Activated naive CD8-positive, alpha-beta T cell treated with anti-CD3 and anti-CD28 coated beads, Interleukin-2, amount 50 U/mL, for 24 hours (primary cell): Measurements from ENCODE around the gene EVC2.

Experiments used
- ATAC-seq: fragments of 150-1000 bp; cut with Tn5 transposase; one replicate; pipeline ENCODE4 v1.10.0; 2021
- DNase-seq: peaks from one replicate; pipeline ENCODE4 v3.0.0; 2021
- H3K27ac Mint-ChIP-seq: one replicate; pipeline ENCODE4 v1.8.0; 2021; ENCODE audit warnings: mild to moderate bottlenecking, mixed read lengths
- H3K27me3 Mint-ChIP-seq: one replicate; pipeline ENCODE4 v1.8.0; 2021; ENCODE audit warnings: mixed read lengths
- H3K36me3 Mint-ChIP-seq: one replicate; pipeline ENCODE4 v1.8.0; 2021; ENCODE audit warnings: low read depth, mixed read lengths
- H3K4me1 Mint-ChIP-seq: one replicate; pipeline ENCODE4 v1.8.0; 2021; ENCODE audit warnings: mixed read lengths
- H3K4me3 Mint-ChIP-seq: one replicate; pipeline ENCODE4 v1.8.0; 2021; ENCODE audit warnings: mild to moderate bottlenecking, moderate library complexity, mixed read lengths
- H3K9me3 Mint-ChIP-seq: one replicate; pipeline ENCODE4 v1.8.0; 2021; ENCODE audit warnings: mixed read lengths

Gene EVC2

GRCh38 chr4:5691491-5692132 lies 16.7 kb downstream of the EVC2 start:
- Mint-ChIP-seq H3K27ac (no peak overlapping the region), H3K36me3 (no peaks in the 10 kb centered on the region), H3K4me1 (no peaks in the 10 kb centered on the region), H3K27me3 (no peaks in the 10 kb centered on the region), H3K9me3 (no peaks in the 10 kb centered on the region), H3K4me3 (no peak overlapping the region)
- DNase-seq (no peak), ATAC-seq (no peak)

- ATAC-seq (no peak), DNase-seq (no peak)
- Mint-ChIP-seq H3K36me3 (no peaks in the 10 kb centered on the region), H3K4me3 (no peak overlapping the region), H3K4me1 (no peaks in the 10 kb centered on the region), H3K27me3 (no peaks in the 10 kb centered on the region), H3K27ac (no peak overlapping the region), H3K9me3 (no peaks in the 10 kb centered on the region)
Measured at GRCh38 chr4:5689065-5689464, 19.3 kb downstream of the EVC2 start.

GRCh38 chr4:5686338-5686737 lies 22.0 kb downstream of the EVC2 start:
- no peaks in the 10 kb centered on the region for H3K27me3 Mint-ChIP-seq
- no peaks in the 10 kb centered on the region for H3K9me3 Mint-ChIP-seq
- H3K27ac Mint-ChIP-seq, result no peak overlapping the region
- no peak for DNase-seq
- no peaks in the 10 kb centered on the region for H3K4me1 Mint-ChIP-seq
- no peaks in the 10 kb centered on the region for H3K36me3 Mint-ChIP-seq
- no peak for ATAC-seq
- no peak overlapping the region for H3K4me3 Mint-ChIP-seq

DNA sequence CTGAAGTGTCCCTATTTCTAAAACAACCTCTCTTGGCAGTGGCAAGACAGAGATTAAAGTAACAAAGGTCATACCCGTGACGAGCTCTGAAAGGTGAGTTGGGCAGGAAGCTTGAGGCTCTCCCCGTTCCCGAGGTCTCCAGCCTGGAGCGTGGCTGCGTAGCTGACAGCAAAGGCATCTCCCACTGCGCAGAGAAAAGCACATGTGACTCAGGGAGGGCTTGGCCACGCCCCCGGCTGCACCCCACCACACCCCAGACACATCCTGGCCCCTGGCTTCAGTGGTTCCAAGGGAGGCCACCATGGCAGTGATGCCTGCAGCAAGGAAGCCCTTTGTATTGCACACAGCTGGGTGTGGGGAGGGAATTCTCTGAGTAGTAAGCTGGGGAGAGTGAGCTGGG lies 23.1 kb downstream of the EVC2 start:
- no peaks in the 10 kb centered on the region for H3K4me1 Mint-ChIP-seq
- H3K36me3 Mint-ChIP-seq, result no peaks in the 10 kb centered on the region
- H3K27me3 Mint-ChIP-seq, result no peaks in the 10 kb centered on the region
- no peak overlapping the region for H3K4me3 Mint-ChIP-seq
- ATAC-seq (no peak), DNase-seq (no peak)
- H3K9me3 Mint-ChIP-seq, result no peaks in the 10 kb centered on the region
- no peak overlapping the region for H3K27ac Mint-ChIP-seq

DNA sequence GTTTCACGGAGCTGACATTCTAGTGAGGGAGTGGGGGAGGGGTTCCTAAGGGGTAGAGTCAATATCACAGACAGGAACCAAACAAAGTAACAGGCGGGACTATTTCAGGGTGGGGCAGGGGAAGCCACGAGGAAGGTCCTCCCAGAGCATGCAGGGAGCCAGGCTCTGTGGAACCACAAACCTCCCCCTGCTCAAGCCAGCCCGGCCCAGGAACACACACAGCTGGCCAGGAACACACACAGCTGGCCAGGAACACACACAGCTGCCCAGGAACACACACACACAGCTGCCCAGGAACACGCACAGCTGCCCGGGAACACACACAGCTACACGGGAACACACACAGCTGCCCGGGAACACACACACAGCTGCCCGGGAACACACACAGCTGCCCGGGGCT lies 24.8 kb downstream of the EVC2 start:
- no peak overlapping the region for H3K4me3 Mint-ChIP-seq
- DNase-seq (no peak), ATAC-seq (no peak)
- H3K36me3 Mint-ChIP-seq, result no peaks in the 10 kb centered on the region
- no peaks in the 10 kb centered on the region for H3K4me1 Mint-ChIP-seq
- H3K27me3 Mint-ChIP-seq, result no peaks in the 10 kb centered on the region
- no peaks in the 10 kb centered on the region for H3K9me3 Mint-ChIP-seq
- no peak overlapping the region for H3K27ac Mint-ChIP-seq

DNA sequence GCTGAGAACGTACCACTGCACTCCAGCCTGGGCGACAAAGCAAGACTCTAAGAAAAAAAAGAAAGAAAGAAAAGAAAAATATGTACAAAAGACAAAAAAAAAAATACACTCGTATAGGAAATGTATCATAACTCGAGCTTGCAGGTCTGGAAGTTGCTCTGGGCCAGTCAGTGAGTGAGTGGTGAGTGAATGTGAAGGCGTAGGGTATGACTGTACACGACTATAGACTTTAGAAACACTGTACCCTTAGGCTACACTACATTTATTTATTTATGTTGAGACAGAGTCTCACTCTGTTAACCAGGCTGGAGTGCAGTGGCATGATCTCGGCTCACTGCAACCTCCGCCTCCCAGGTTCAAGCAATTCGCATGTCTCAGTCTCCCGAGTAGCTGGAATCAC lies 29.4 kb downstream of the EVC2 start:
- no peaks in the 10 kb centered on the region for H3K4me1 Mint-ChIP-seq
- no peak overlapping the region for H3K4me3 Mint-ChIP-seq
- ATAC-seq (no peak), DNase-seq (no peak)
- no peak overlapping the region for H3K27ac Mint-ChIP-seq
- H3K27me3 Mint-ChIP-seq, result no peaks in the 10 kb centered on the region
- H3K36me3 Mint-ChIP-seq, result no peaks in the 10 kb centered on the region
- H3K9me3 Mint-ChIP-seq, result no peaks in the 10 kb centered on the region

GRCh38 chr4:5676763-5677162 lies 31.6 kb downstream of the EVC2 start:
- H3K9me3 Mint-ChIP-seq, result no peaks in the 10 kb centered on the region
- H3K27ac Mint-ChIP-seq, result no peak overlapping the region
- no peaks in the 10 kb centered on the region for H3K4me1 Mint-ChIP-seq
- no peaks in the 10 kb centered on the region for H3K27me3 Mint-ChIP-seq
- H3K4me3 Mint-ChIP-seq, result no peak overlapping the region
- no peak for DNase-seq
- no peak for ATAC-seq
- H3K36me3 Mint-ChIP-seq, result no peaks in the 10 kb centered on the region

DNA sequence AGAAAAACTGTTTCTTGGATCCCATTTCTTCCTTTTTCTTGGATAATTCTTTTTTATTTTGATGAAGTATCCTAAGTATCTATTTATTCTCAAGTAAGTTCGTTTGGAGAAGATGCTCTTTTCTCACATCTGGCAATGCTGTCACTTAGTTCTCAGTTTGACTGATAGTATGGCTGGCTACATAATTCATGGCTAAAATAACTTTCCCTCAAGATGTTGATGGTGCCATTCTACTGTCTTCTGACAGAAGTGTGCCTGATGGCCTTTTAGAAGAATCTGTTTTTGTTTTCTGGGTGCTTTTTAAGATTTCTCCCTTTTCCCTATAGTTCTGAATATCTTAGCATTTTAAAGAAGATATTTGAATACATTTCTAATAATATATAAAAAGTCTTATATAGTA lies 41.6 kb downstream of the EVC2 start:
- ATAC-seq (no peak), DNase-seq (no peak)
- H3K9me3 Mint-ChIP-seq, result peaks cover 9% of the 10 kb centered on the region
- H3K36me3 Mint-ChIP-seq, result peaks cover 9% of the 10 kb centered on the region
- no peak overlapping the region for H3K4me3 Mint-ChIP-seq
- peaks cover 3% of the 10 kb centered on the region for H3K27me3 Mint-ChIP-seq
- H3K4me1 Mint-ChIP-seq, result no peaks in the 10 kb centered on the region
- H3K27ac Mint-ChIP-seq, result no peak overlapping the region

- H3K4me3 Mint-ChIP-seq, result no peak overlapping the region
- DNase-seq (no peak), ATAC-seq (no peak)
Measured at GRCh38 chr4:5664778-5665177, 43.6 kb downstream of the EVC2 start.

GRCh38 chr4:5662555-5662954 lies 45.8 kb downstream of the EVC2 start:
- Mint-ChIP-seq H3K4me3 (no peak overlapping the region), H3K4me1 (no peaks in the 10 kb centered on the region), H3K27ac (no peak overlapping the region), H3K9me3 (peaks cover 15% of the 10 kb centered on the region), H3K36me3 (peaks cover 8% of the 10 kb centered on the region), H3K27me3 (peaks cover 3% of the 10 kb centered on the region)
- DNase-seq (no peak), ATAC-seq (no peak)

More at GRCh38 chr4:5664778-5665177, 43.6 kb downstream of the EVC2 start:
- Mint-ChIP-seq H3K27ac (no peak overlapping the region), H3K9me3 (peaks cover 15% of the 10 kb centered on the region), H3K4me1 (no peaks in the 10 kb centered on the region), H3K36me3 (peaks cover 9% of the 10 kb centered on the region), H3K27me3 (peaks cover 3% of the 10 kb centered on the region)

GRCh38 chr4:5661237-5661636 lies 47.1 kb downstream of the EVC2 start:
- peaks cover 15% of the 10 kb centered on the region for H3K9me3 Mint-ChIP-seq
- peaks cover 3% of the 10 kb centered on the region for H3K36me3 Mint-ChIP-seq
- peaks cover 3% of the 10 kb centered on the region for H3K27me3 Mint-ChIP-seq
- ATAC-seq, result no peak
- H3K27ac Mint-ChIP-seq, result no peak overlapping the region
- no peak for DNase-seq
- H3K4me1 Mint-ChIP-seq, result no peaks in the 10 kb centered on the region
- no peak overlapping the region for H3K4me3 Mint-ChIP-seq

GRCh38 chr4:5660185-5660584 lies 48.2 kb downstream of the EVC2 start:
- no peaks in the 10 kb centered on the region for H3K4me1 Mint-ChIP-seq
- peaks cover 3% of the 10 kb centered on the region for H3K27me3 Mint-ChIP-seq
- H3K4me3 Mint-ChIP-seq, result no peak overlapping the region
- H3K36me3 Mint-ChIP-seq, result peaks cover 3% of the 10 kb centered on the region
- H3K27ac Mint-ChIP-seq, result no peak overlapping the region
- ATAC-seq (no peak), DNase-seq (no peak)
- H3K9me3 Mint-ChIP-seq, result peaks cover 15% of the 10 kb centered on the region

DNA sequence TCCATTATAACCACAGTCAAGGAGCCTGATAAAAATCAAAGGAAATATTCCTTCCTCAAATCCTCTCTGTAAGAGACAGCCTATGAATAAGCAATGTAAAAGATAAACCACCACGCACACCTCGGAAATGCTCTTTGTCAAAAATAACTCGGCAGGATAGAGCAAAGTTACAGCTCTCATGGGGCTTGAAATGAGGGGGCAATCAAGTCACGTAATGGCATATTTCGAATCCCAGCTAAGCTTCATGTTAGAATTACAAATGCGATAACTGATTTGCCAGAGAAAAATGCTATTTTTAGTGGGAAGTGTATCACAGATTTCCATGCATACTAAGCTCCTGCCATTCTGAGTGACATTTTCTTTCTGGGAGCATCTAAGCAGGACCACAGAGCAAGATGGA lies 49.4 kb downstream of the EVC2 start:
- DNase-seq (no peak), ATAC-seq (no peak)
- Mint-ChIP-seq H3K4me3 (no peak overlapping the region), H3K9me3 (peaks cover 15% of the 10 kb centered on the region), H3K27me3 (peaks cover 3% of the 10 kb centered on the region), H3K27ac (no peak overlapping the region), H3K36me3 (peaks cover 3% of the 10 kb centered on the region), H3K4me1 (no peaks in the 10 kb centered on the region)

GRCh38 chr4:5656415-5656814 lies 51.9 kb downstream of the EVC2 start:
- H3K36me3 Mint-ChIP-seq, result no peaks in the 10 kb centered on the region
- no peak overlapping the region for H3K4me3 Mint-ChIP-seq
- peaks cover 4% of the 10 kb centered on the region for H3K9me3 Mint-ChIP-seq
- no peaks in the 10 kb centered on the region for H3K27me3 Mint-ChIP-seq
- ATAC-seq (no peak), DNase-seq (no peak)
- H3K27ac Mint-ChIP-seq, result no peak overlapping the region
- no peaks in the 10 kb centered on the region for H3K4me1 Mint-ChIP-seq

DNA sequence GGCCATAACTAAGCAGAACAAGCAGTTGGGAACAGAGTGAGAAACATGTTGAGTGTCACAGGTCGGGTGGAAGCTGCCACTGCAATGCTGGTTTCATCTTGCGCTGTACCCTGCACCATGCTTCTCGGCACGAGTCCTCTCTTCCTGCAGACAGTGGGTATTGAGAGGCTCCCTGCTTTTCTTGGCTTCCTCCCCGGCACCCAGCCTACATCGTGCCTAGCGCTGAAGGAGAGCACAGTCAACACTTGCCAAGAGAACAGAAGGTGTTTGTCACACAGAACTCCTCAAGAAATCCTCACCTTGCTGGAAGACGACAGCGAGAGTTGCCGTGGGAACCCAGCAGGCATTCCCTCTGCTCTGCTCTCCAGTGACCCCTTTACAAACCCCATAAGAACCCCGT lies 53.6 kb downstream of the EVC2 start:
- DNase-seq (no peak), ATAC-seq (no peak)
- Mint-ChIP-seq H3K9me3 (no peaks in the 10 kb centered on the region), H3K27ac (no peak overlapping the region), H3K4me1 (no peaks in the 10 kb centered on the region), H3K27me3 (no peaks in the 10 kb centered on the region), H3K4me3 (no peak overlapping the region), H3K36me3 (no peaks in the 10 kb centered on the region)

DNA sequence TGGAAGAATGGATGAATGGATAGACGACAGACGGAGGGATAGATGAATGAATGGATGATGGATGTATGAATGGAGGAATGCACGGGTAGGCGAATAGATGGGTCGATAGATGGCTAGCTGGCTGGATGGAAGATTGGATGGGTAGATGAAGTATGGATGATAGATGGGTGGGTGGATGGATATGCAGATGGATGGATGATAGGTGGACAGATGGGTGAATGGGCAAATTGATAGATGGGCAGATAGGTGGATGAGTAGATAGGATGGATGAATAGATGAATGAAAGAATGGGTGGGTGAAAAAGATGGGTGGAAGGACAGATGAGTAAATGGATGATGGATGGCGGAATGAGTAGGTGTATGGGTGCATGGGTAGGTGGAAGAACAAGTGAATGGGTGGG lies 57.3 kb downstream of the EVC2 start:
- Mint-ChIP-seq H3K4me3 (no peak overlapping the region), H3K36me3 (no peaks in the 10 kb centered on the region), H3K4me1 (no peaks in the 10 kb centered on the region), H3K27ac (no peak overlapping the region), H3K27me3 (no peaks in the 10 kb centered on the region), H3K9me3 (no peaks in the 10 kb centered on the region)
- no peak for DNase-seq
- ATAC-seq, result no peak
